ENCODE data around the gene SLC2A4RG.

GRCh38 chr20:63705232-63706026 is 34.1 kb upstream of the SLC2A4RG start:
- no peak for TF ChIP-seq EZH2phosphoT487 (IDR thresholded peaks at IDR 0.05; ENCODE audit: insufficient read depth, low read depth)
- no peak for TF ChIP-seq EZH2 (IDR thresholded peaks at IDR 0.05; ENCODE audit: insufficient read depth, poor library complexity, severe bottlenecking)

Data from GM23248 (cell line).